Aorta (tissue), 5 donors: ENCODE data around the gene SNX20. TPM values are rescaled to one million over a fixed set of nuclear protein-coding genes. Genes with fewer than 3 reads are reported as not detected.

Source experiments
- ATAC-seq: fragments of 200-7000 bp; cut with Tn5 transposase; one replicate; pipeline ENCODE4 v1.9.1; 2022; ENCODE audit warnings: moderate library complexity; ENCODE audit not compliant: low FRiP score
- DNase-seq, 2 donors: peaks; one replicate each; pipeline ENCODE4 v3.0.0-alpha.2; 2020
- H3K27ac ChIP-seq, 2 donors: one replicate each; pipeline ENCODE4 v1.5.1; 2013; ENCODE audit warnings: low read length in 2 of 2, mild to moderate bottlenecking in 2 of 2, moderate library complexity in 2 of 2, control low read depth in 1 of 2, inconsistent platforms in 1 of 2, low read depth in 1 of 2
- H3K27me3 ChIP-seq, 2 donors: one replicate each; pipeline ENCODE4 v1.6.1; 2013; ENCODE audit warnings: control low read depth in 1 of 2, low read length in 1 of 2, mild to moderate bottlenecking in 1 of 2, moderate library complexity in 1 of 2; ENCODE audit not compliant: insufficient read depth in 2 of 2, control insufficient read depth in 1 of 2
- H3K36me3 ChIP-seq, 2 donors: one replicate each; pipeline ENCODE4 v1.6.1; 2013; ENCODE audit warnings: control low read depth in 1 of 2, low read length in 1 of 2, mild to moderate bottlenecking in 1 of 2; ENCODE audit not compliant: insufficient read depth in 2 of 2, control insufficient read depth in 1 of 2
- H3K4me1 ChIP-seq, 2 donors: one replicate each; pipeline ENCODE4 v1.6.1; 2013; ENCODE audit warnings: low read length in 2 of 2, control low read depth in 1 of 2, mild to moderate bottlenecking in 1 of 2, moderate library complexity in 1 of 2; ENCODE audit not compliant: insufficient read depth in 2 of 2, control insufficient read depth in 1 of 2
- H3K4me3 ChIP-seq, 2 donors: one replicate each; pipeline ENCODE4 v1.5.1; 2013; ENCODE audit warnings: low read length in 2 of 2, control low read depth in 1 of 2, mild to moderate bottlenecking in 1 of 2
- H3K9me3 ChIP-seq: one replicate; pipeline ENCODE4 v1.6.1; 2013; ENCODE audit warnings: mild to moderate bottlenecking, low read length; ENCODE audit not compliant: control insufficient read depth
- WGBS, 2 donors: extraction: QIAGEN DNeasy Blood & Tissue Kit; methylation state at CpG; one replicate each; pipeline ENCODE4 v1.1.7; 2013; 5-methylcytosine and 5-hydroxymethylcytosine counted together
- intact Hi-C, 2 donors: fragments of 100-400 bp; cut with DNase I; formaldehyde crosslinking; loops; one replicate each; pipeline versions ENCODE4 v1.14.2 to v1.15.0; 2022
- polyA plus RNA-seq, 2 donors: library from polyadenylated mRNA; stranded (reverse); fragments of 200-250 nt; gene quantifications; one replicate each; pipeline ENCODE4 v1.2.3, GENCODE V29; 2013
- total RNA-seq, 2 donors: library from RNA; stranded (reverse); fragmentation: NEBNext Ultra II Directional; extraction: Animal tissue kit (Norgen Biotek cat#: 25700); gene quantifications; one replicate each; pipeline ENCODE4 v1.2.1, GENCODE V29; 2021
- donor health status: healthy with polysubstance abuse.
- donor health status: Bipolar disorder and iron deficiency.
- donor health status: DM: no; HTN: no; CAD: no.
- donor health status: DM: no; HTN: no; CAD: no.
- donor health status: DM: yes; HTN: yes; CAD: no.

SNX20 gene
- total and polyA plus RNA-seq, 4 donors = 0.41 to 5.0 (median 2.2) TPM

DNA sequence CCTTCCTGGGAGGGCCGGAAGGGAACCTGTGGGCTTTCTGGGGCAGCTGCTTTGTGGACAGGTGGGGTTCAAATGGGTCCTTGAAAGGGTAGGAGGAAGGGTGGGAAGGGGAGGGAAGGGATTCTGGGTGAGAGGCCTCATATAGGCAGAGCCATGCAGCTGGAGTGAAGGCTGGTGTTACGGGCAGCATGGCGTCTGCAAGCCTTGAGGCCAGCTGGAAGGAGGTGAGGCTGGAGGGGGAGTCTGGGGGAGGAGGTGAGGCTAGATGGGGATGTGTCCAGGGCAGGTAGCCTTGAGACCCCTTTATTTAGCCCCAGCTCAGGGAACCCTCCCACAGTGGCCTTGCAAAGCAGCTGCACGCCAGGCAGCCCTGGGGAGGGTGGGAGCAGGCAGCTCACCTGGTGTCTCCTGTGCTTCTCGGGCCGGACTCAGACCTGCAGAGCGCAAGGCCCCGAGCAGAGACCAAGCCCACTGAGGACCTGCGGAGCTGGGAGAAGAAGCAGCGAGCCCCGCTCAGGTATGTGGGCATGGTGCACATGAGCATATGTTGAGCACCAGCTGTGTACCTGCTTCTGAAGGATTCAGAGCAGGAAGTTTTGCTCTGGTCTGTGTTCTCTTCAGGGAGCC is 50.6 kb downstream of the SNX20 start:
- Histone ChIP-seq H3K27me3 (no peaks in the 10 kb centered on the region), H3K9me3 (no peaks in the 10 kb centered on the region), H3K4me3 (no peak overlapping the region), H3K4me1 (no peaks in the 10 kb centered on the region), H3K27ac (no peak overlapping the region), H3K36me3 (peaks cover 0 to 3% of the 10 kb centered on the region in 2 donors)
- intact Hi-C loops = no loop called here
- DNase-seq = peak in 1 of 2 donors; percentile 66
- WGBS, 2 donors = 94 to 95% methylated on average over 11 of the region's 11 CpGs
- ATAC-seq = no peak

DNA sequence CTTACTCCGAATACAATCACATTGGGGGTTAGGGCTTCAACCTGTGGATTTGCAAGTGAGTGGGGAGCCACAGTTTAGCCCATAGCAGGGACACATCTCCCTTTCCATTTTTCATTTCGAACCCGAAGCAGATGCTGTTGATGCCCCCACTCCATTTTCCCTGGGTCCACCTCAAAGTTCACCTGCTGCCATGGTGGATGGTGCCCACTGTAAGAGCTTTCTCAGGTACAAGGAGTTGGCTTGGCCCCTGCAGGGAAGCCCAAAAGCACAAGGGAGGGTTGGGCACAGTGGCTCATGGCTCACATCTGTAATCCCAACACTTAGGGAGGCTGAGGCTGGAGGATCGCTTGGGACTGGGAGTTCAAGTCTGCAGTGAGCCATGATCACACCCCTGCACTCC is 51.8 kb downstream of the SNX20 start:
- Histone ChIP-seq H3K9me3 (no peaks in the 10 kb centered on the region), H3K4me3 (no peak overlapping the region), H3K36me3 (peaks cover 0 to 3% of the 10 kb centered on the region in 2 donors), H3K4me1 (no peaks in the 10 kb centered on the region), H3K27ac (no peak overlapping the region), H3K27me3 (no peaks in the 10 kb centered on the region)
- no peak for ATAC-seq
- WGBS, 2 donors = 86 to 90% methylated on average over 4 of the region's 4 CpGs
- intact Hi-C loops = no loop called here
- no peak for DNase-seq

DNA sequence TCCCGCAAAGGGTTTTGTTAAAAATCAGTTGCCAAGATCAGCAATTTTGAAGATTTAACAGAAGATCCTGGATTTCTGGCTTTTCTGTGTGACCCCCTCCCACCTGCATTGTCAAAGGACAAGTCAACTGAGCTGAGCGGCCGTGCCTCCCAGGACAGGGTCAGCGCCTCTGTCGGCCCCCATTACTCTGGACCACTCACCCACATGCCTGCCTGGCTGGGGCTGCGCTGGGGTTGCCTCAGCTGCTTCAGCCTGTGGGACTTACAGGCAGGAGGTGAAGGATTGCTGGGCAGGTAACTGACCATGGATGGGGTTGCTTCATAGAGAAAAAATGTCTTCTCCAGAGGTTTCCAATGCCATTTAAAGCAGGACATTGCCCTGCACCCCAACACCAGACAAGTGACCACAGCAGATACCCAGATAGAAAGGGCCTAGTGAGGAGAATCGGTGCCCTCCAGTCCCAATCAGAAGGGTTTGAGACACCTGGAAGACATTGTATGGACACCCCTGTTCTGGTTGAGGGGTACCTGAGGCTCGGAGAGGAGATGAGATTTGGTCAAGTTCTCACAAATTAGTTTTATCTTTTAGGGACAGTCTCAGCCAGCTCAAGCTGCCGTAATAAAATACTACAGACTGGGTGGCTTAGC is 52.8 kb downstream of the SNX20 start:
- no peak for ATAC-seq
- H3K4me1 ChIP-seq = no peaks in the 10 kb centered on the region
- no peak overlapping the region for H3K4me3 ChIP-seq
- H3K9me3 ChIP-seq = no peaks in the 10 kb centered on the region
- H3K36me3 ChIP-seq = peaks cover 0 to 3% of the 10 kb centered on the region in 2 donors
- H3K27ac ChIP-seq = no peak overlapping the region
- no peak for DNase-seq
- H3K27me3 ChIP-seq = no peaks in the 10 kb centered on the region
- 94 to 97% methylated on average over 9 of the region's 9 CpGs for WGBS, 2 donors
- intact Hi-C loops = no loop called here

DNA sequence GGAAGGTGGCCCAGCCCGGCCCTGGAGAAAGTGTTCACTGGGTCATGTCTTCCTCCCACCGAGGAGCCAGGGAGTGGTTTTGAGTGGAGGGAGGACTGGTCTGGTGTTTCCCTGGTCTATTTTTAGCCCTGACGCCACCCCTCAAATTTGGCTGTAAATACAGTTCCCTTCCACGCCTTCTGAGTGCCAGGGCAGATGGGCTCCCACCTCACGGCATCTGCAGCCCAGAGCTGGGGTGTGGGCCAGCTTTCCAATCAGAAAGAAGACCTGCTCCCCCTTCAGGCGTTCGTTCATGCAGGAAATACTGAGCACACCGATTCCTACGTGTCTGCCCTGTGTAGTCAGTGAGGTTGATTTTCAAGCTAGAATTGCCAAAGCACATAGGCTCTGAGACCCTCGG is 53.7 kb downstream of the SNX20 start:
- Histone ChIP-seq H3K9me3 (no peaks in the 10 kb centered on the region), H3K36me3 (no peaks in the 10 kb centered on the region), H3K4me1 (no peaks in the 10 kb centered on the region), H3K4me3 (no peak overlapping the region), H3K27me3 (no peaks in the 10 kb centered on the region), H3K27ac (no peak overlapping the region)
- WGBS, 2 donors = 4% methylated on average over 10 of the region's 10 CpGs
- ATAC-seq (peak; percentile 71), DNase-seq (peak; percentile 79 to 85)
- intact Hi-C loops = loop anchor here in 1 of 2 donors (1.0 kb wide), 1 partner anchor 79 kb away; the partner anchor contains the start of gene NKD1

DNA sequence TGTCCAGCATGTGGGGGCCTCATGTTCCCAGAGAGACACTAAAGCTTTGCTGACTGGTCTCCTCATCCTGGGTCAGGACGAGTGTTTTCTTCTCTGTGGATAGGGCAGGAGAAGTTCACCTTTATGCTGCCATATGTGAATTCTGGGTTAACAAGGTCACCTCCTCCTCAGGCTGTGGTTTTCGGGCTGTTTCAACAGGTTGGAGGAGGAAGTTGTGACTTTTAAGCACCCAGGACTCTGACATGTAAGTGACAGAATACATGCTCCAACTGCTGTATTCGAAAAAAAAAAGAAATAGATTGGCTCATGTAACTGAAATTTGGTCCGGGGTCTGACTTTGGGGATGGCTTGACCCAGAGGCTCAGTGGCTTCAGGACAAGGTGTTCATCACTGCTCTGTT is 54.2 kb downstream of the SNX20 start:
- Histone ChIP-seq H3K4me1 (no peaks in the 10 kb centered on the region), H3K9me3 (no peaks in the 10 kb centered on the region), H3K36me3 (no peaks in the 10 kb centered on the region), H3K27me3 (no peaks in the 10 kb centered on the region), H3K4me3 (no peak overlapping the region), H3K27ac (no peak overlapping the region)
- ATAC-seq (no peak), DNase-seq (no peak)
- 36 to 42% methylated on average over 4 of the region's 4 CpGs for WGBS, 2 donors
- intact Hi-C loops = loop anchor here in 1 of 2 donors (1.0 kb wide), 1 partner anchor 79 kb away; the partner anchor contains the start of gene NKD1

DNA sequence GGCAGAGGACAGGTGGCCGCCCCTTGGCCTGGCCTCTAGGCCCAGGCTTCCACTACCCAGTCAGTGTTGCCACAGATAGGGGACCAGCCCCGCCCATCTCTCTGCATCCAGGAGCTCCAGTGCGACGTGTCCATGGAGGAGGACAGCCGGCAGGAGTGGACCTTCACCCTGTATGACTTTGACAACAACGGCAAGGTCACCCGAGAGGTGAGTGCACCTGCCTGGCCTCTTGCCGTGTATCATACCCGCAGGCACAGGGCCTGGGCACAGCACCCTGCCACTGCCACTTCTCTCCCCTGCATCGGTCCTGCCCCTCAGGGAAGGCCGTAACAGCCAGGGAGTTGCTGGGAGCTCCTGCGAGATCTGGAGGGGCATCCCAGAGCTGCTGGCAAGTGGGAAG is 55.7 kb downstream of the SNX20 start:
- intact Hi-C loops = no loop called here

DNA sequence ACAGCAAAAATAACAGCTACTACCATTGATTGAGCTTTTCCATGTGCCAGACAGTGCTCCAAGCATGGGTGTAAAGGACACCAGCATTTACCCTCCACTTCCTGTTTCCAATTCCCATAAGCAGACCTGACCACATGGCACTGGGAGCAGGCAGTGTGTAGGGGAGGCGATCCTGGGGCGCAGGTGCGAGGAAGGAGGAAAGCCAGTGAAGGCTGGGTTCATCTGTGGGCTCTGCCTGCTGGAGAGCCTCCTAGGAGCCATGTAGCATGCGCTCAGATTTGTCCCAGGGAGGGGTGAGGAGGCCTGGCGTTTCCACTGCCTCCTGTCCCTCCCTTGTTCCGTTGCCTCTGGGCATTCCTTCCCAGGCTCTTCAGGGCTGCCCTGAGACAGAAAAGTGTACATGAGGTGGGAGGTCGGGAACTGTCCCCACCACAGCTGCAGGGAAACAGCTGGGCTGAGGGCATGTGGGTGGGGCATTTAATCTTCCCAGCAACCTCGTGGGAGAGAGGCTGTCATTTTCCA is 56.6 kb downstream of the SNX20 start:
- DNase-seq (no peak), ATAC-seq (no peak)
- Histone ChIP-seq H3K9me3 (no peaks in the 10 kb centered on the region), H3K27ac (no peak overlapping the region), H3K36me3 (no peaks in the 10 kb centered on the region), H3K4me1 (no peaks in the 10 kb centered on the region), H3K4me3 (no peak overlapping the region), H3K27me3 (no peaks in the 10 kb centered on the region)
- 72 to 82% methylated on average over 8 of the region's 8 CpGs for WGBS, 2 donors
- intact Hi-C loops = no loop called here

More for the DNA sequence above, 55.7 kb downstream of the SNX20 start:
- DNase-seq = peak in 1 of 2 donors; percentile 71
- Histone ChIP-seq H3K4me3 (no peak overlapping the region), H3K4me1 (no peaks in the 10 kb centered on the region), H3K9me3 (no peaks in the 10 kb centered on the region), H3K27ac (no peak overlapping the region), H3K36me3 (no peaks in the 10 kb centered on the region), H3K27me3 (no peaks in the 10 kb centered on the region)
- WGBS, 2 donors = 91 to 92% methylated on average over 12 of the region's 12 CpGs
- no peak for ATAC-seq

DNA sequence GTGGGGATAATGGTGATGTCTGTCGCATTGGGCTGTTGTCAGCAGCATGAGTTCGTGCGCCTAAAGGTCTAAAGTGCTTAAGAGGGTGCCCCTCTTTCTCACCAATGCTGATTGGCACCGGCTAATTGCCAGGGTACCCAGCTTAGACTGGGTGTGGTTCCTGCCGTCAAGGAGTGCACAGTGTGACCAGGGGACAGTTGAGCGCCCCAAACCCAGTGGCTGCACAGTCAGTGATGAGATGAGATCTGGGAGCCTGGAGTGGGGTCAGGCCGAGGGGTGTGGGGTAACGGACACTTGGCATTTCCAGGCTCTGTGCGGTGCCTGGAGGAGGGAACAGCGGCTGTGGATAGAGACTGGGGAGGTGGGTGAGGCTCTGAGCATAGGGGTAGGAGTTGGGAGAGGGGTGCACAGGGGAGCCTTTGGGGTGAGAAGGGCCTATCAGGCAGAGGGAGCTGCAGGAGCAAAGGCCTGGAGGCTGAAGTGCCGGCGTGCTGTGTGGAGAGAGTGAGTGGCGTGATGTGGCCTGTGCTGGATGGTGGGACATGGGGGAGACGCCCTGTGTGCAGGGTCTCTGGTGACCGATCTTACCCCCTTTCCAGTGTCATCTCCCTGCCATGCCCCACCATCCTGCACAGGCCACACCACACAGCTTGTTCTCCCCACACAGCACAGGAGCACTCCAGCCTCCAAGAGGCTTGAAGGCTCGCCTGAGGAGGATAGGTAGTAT is 58.3 kb downstream of the SNX20 start:
- no peak for ATAC-seq
- intact Hi-C loops = no loop called here
- 94 to 95% methylated on average over 16 of the region's 16 CpGs for WGBS, 2 donors
- no peak for DNase-seq
- no peaks in the 10 kb centered on the region for H3K36me3 ChIP-seq
- no peaks in the 10 kb centered on the region for H3K27me3 ChIP-seq
- H3K4me3 ChIP-seq = no peak overlapping the region
- H3K4me1 ChIP-seq = no peaks in the 10 kb centered on the region
- no peaks in the 10 kb centered on the region for H3K9me3 ChIP-seq
- no peak overlapping the region for H3K27ac ChIP-seq
